Breast epithelium (tissue), 4 donors: ENCODE measurements around the gene SLCO4C1. TPM values are rescaled to one million over a fixed set of nuclear protein-coding genes. Genes with fewer than 3 reads are reported as not detected.
A peak's percentile ranks its signal among the peaks of the same experiment; 100 is the strongest.

Experiments
- DNase-seq, 2 donors: peaks; one replicate each; pipeline ENCODE4 v3.0.0-alpha.2; 2019; ENCODE audit warnings: low spot score in 2 of 2
- H3K27ac ChIP-seq, 2 donors: fragments of 200-600 bp; sonication (generic) in 1 of 2; one replicate each; pipeline ENCODE4 v1.5.1; 2016 to 2019; ENCODE audit warnings: mild to moderate bottlenecking in 1 of 2
- H3K27me3 ChIP-seq, 2 donors: fragments of 200-600 bp; sonication (generic) in 1 of 2; one replicate each; pipeline versions ENCODE4 v1.5.1 to v1.6.0; 2017 to 2019; ENCODE audit warnings: control low read depth in 1 of 2, mild to moderate bottlenecking in 1 of 2
- H3K36me3 ChIP-seq: fragments of 200-600 bp; one replicate; pipeline ENCODE4 v1.5.1; 2019
- H3K4me1 ChIP-seq, 2 donors: fragments of 200-600 bp; sonication (generic); one replicate each; pipeline ENCODE4 v1.5.1; 2016 to 2019; ENCODE audit warnings: control low read depth in 1 of 2
- H3K4me3 ChIP-seq, 3 donors: fragments of 200-600 bp; sonication (generic); 1 replicate in 2 of 3; 2 replicates in 1 of 3; pipeline ENCODE4 v1.5.1; 2016 to 2019; ENCODE audit warnings: mild to moderate bottlenecking in 3 of 3, moderate library complexity in 2 of 3
- H3K9me3 ChIP-seq, 2 donors: fragments of 200-600 bp; sonication (generic) in 1 of 2; one replicate each; pipeline ENCODE4 v1.5.1; 2016 to 2019; ENCODE audit warnings: control low read depth in 1 of 2
- CTCF ChIP-seq, 3 donors: fragments of 450-650 bp; IDR thresholded peaks; one replicate each; pipeline ENCODE4 v1.5.1; 2016 to 2017; ENCODE audit warnings: antibody characterized with exemption in 3 of 3, mild to moderate bottlenecking in 3 of 3, moderate library complexity in 3 of 3
- POLR2A ChIP-seq: fragments of 450-650 bp; IDR thresholded peaks from one replicate; pipeline ENCODE4 v1.6.1; 2016; ENCODE audit warnings: antibody characterized with exemption, mild to moderate bottlenecking, moderate library complexity
- POLR2AphosphoS5 ChIP-seq, 3 donors: sonication (generic); formaldehyde crosslinking; IDR thresholded peaks; one replicate each; pipeline ENCODE4 v1.6.1; 2017; ENCODE audit warnings: antibody characterized with exemption in 3 of 3
- intact Hi-C: fragments of 100-400 bp; cut with DNase I; formaldehyde crosslinking; loops from one replicate; pipeline ENCODE4 v1.15.1; 2023; ENCODE audit warnings: low total_unique reads
- total RNA-seq, 3 donors: library from RNA; depleted of rRNA; stranded (reverse); fragments of >200 nt; gene quantifications; one replicate each; pipeline ENCODE4 v1.1.0, GENCODE V29; 2016

Gene SLCO4C1
- total RNA-seq, 3 donors from 2014 or later, result 0.66 to 0.73 TPM; not detected in 1

GRCh38 chr5:102229685-102230084, 66.4 kb downstream of the SLCO4C1 start:
- Histone ChIP-seq H3K27me3 (no peaks in the 10 kb centered on the region), H3K4me3 (no peak overlapping the region), H3K9me3 (no peaks in the 10 kb centered on the region), H3K27ac (no peak overlapping the region), H3K36me3 (no peaks in the 10 kb centered on the region), H3K4me1 (no peaks in the 10 kb centered on the region)
- TF ChIP-seq CTCF (IDR thresholded peaks at IDR 0.05), result no peak
- no peak for TF ChIP-seq POLR2A
- no peak for TF ChIP-seq POLR2AphosphoS5 (IDR thresholded peaks at IDR 0.05)
- intact Hi-C loops, result no loop called here
- no peak for DNase-seq

- intact Hi-C loops, result no loop called here
- H3K4me1 ChIP-seq, result no peaks in the 10 kb centered on the region
- TF ChIP-seq POLR2A (no peak), POLR2AphosphoS5 (IDR thresholded peaks at IDR 0.05) (no peak), CTCF (IDR thresholded peaks at IDR 0.05) (no peak)
- no peak for DNase-seq
- H3K27ac ChIP-seq, result no peak overlapping the region
- no peaks in the 10 kb centered on the region for H3K36me3 ChIP-seq
- H3K27me3 ChIP-seq, result no peaks in the 10 kb centered on the region
- peaks cover 5 to 13% of the 10 kb centered on the region in 2 donors for H3K9me3 ChIP-seq
- H3K4me3 ChIP-seq, result no peak overlapping the region
These were observed 69.8 kb downstream of the SLCO4C1 start for GRCh38 chr5:102226321-102226720.

DNA sequence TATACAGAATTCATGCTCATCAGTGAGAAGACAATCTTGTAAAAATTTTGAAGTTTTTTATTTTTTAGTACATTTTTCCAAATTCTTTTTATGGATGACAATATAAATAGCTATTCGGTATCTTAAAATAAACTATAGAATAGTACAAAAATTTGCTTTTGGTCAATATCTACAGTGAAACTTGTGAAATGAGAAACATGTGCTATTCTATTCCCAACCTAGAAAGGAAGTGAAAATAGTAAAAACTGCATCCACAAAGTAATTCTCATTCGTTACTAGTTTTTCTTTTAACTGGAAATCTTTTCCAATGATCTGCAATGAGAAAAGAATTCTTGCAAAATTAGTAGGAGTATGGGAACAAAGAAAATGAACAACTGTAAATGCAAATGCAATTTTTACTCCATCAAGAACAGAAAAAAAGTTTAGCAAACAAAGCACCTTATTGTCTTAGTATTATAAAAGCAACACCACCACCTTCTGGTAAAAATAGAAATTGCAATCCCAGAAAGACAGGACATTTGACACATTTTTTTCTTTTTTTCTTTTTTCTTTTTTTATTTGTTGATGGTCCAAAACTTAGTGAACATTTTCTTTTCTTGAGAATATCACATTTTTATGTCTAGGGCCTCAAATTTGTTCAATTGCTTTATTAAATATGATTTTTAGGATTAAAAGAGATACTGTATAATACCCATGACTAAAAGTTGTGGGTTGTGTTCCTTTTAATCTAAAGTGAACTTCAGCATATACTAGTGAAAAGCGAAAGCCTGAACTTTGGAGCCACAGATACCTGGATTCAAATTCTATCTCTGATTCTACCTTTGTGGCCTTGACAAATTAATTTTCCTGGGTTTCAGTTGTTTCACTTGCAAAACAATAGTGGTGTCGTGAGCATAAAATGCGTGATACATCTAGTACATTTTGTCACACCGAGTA, 72.3 kb downstream of the SLCO4C1 start:
- peak in 2 of 3 donors; percentile 28 to 45 for TF ChIP-seq CTCF (IDR thresholded peaks at IDR 0.05)
- no peak for TF ChIP-seq POLR2A
- TF ChIP-seq POLR2AphosphoS5 (IDR thresholded peaks at IDR 0.05), result no peak
- intact Hi-C loops, result no loop called here
- Histone ChIP-seq H3K36me3 (no peaks in the 10 kb centered on the region), H3K9me3 (peaks cover 5 to 19% of the 10 kb centered on the region in 2 donors), H3K27ac (no peak overlapping the region), H3K4me1 (no peaks in the 10 kb centered on the region), H3K27me3 (no peaks in the 10 kb centered on the region), H3K4me3 (no peak overlapping the region)
- DNase-seq, result no peak

- no peaks in the 10 kb centered on the region for H3K4me1 ChIP-seq
- peaks cover 5 to 19% of the 10 kb centered on the region in 2 donors for H3K9me3 ChIP-seq
- no peak overlapping the region for H3K4me3 ChIP-seq
- TF ChIP-seq POLR2A, result no peak
- no peak for TF ChIP-seq POLR2AphosphoS5 (IDR thresholded peaks at IDR 0.05)
- no peak for TF ChIP-seq CTCF (IDR thresholded peaks at IDR 0.05)
- no peak for DNase-seq
- no peaks in the 10 kb centered on the region for H3K27me3 ChIP-seq
- intact Hi-C loops, result no loop called here
- H3K36me3 ChIP-seq, result no peaks in the 10 kb centered on the region
- no peak overlapping the region for H3K27ac ChIP-seq
These were observed 73.3 kb downstream of the SLCO4C1 start for GRCh38 chr5:102222772-102223171.

DNA sequence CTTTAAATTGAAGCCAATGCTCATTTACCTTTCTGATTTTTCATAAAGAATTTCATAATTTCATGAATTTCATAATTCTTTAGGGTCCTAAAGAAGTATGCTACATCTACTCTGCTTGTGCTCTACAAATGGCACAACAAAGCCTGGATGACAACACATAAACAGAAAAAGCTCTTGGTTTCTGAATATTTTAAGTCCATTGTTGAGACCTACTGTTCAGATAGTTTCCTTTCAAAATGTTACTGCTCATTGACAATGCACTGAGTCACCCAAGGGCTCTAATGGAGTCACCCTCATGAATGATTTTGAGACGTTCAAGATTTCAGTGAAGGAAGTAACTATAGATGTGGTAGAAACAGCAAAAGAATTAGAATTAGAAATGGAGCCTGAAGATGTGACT, 74.1 kb downstream of the SLCO4C1 start:
- TF ChIP-seq POLR2AphosphoS5 (IDR thresholded peaks at IDR 0.05), result no peak
- no peak for TF ChIP-seq POLR2A
- no peak for TF ChIP-seq CTCF (IDR thresholded peaks at IDR 0.05)
- DNase-seq, result no peak
- intact Hi-C loops, result no loop called here

More for the DNA sequence above, 74.1 kb downstream of the SLCO4C1 start:
- Histone ChIP-seq H3K27me3 (no peaks in the 10 kb centered on the region), H3K27ac (no peak overlapping the region), H3K9me3 (peaks cover 5 to 19% of the 10 kb centered on the region in 2 donors), H3K4me3 (no peak overlapping the region), H3K4me1 (no peaks in the 10 kb centered on the region), H3K36me3 (no peaks in the 10 kb centered on the region)
